Fibroblast of upper back skin (primary cell): ENCODE data around the gene MAP2K4.

Experiments used
- DNase-seq: peaks from one replicate; pipeline ENCODE4 v3.0.0-alpha.2; 2013

MAP2K4 gene

DNA sequence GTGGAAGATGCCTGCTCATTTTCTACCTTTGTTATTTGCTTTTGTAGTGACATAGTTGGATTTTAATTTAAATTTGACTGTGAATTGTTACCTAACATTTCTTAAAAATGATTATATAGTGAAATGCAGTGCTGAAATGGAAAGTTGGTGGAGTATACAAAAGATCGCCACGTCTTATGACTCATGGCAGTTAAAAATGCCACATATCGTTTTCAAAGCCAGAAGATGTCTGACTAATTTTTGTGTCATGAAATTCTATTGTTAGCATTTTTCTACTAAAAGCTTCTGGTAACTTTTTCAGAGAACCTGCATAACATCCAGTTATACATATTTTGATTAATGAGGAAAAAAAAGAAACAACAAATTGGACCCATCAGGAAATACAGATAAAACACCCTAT, 20.6 kb downstream of the MAP2K4 start:
- peak; percentile 78 for DNase-seq

DNA sequence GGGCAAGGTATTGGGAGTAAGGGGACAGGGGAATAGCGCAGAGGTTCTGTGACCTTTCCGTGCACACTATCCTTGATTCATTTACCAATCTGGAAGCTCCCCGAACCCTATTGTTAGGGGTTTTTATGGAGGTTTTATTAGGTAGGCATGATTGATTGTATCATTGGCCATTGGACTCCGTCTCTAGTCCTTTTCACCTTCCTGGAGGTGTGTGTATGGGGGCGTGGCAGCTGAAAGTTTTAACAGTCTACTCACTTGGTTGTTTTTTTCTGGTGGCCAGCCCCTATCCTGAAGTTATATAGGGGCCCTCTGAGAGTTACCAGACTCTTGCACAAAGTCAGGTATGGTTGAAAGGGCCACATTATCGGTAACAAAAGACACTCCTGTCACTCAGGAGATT, 23.0 kb downstream of the MAP2K4 start:
- DNase-seq = no peak

DNA sequence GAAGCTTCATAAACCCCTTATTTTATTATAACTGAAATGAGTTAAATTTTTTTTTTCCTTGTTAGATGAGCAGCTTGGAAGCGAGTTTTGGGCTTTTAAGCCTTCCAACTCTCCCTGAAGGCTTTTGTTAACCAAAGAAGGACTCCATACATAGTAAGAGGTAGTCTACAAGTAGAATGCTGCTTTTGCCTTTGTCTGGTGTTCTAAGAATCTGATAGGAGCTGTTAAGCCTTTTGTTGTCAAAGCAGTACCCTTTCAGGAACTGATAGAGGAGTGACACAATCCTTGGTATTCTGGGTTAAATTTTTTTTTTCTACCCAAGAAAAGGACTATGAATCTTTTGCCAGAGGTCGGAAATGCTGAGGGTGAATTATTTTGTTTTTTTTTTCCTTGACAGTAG, 26.1 kb downstream of the MAP2K4 start:
- no peak for DNase-seq

DNA sequence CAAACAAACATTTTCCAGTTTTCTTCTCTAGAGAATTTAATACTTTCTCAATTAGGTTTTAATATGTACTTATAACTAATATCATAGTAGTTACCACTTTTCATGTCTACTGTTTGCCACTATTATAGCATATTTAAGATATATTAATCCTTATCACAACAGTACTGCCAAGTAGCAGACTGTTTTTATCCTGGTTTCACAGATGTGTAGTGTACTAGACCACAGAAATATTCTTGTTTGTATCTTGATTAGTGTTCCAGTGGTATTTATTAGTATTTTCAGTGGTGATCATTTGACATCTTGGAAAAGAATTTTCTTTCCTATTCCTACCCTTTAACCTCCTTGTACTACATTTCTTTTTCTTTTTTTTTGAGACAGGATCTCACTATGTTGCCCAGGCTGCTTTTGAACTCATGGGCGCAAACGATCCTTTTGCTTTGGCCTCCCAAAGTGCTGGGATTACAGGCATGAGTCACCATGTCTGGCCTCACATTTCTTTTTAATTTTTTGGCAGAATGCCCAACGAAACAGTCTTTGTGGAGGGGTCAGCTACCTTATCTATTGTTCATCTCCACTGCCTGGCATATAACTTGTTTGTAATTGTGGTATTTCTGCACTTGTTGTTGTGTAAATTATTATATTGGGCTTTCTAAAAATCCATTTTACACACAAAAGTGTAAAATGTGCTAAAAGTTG, 27.2 kb downstream of the MAP2K4 start:
- no peak for DNase-seq

DNA sequence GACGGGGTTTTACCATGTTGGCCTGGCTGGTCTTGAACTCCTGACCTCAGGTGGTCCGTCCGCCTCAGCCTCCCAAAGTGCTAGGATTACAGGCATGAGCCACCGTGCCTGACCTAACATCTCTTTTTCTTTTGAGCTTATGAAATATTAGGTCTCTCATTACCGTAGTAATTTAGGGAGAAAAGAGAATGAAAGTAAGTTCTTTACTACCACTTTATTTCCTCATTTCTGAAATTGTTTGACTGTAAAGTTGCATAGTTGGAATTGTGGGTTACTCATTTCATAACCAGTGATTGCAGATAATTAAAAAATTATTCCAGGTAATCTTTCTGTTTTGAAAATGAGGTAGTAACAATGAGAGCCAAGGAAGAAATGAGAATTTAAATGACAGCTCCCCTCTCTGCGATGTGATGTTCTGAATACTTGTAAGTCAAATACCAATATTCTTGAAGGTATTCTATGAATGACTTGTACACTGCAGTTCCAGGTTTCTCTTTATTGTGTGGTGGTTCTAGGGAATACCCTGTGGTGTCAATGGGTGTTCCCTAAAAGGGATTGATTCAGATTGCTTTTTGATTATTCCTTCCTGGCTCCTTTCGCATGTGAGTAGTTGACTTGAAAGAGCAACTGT, 28.3 kb downstream of the MAP2K4 start:
- DNase-seq = no peak

DNA sequence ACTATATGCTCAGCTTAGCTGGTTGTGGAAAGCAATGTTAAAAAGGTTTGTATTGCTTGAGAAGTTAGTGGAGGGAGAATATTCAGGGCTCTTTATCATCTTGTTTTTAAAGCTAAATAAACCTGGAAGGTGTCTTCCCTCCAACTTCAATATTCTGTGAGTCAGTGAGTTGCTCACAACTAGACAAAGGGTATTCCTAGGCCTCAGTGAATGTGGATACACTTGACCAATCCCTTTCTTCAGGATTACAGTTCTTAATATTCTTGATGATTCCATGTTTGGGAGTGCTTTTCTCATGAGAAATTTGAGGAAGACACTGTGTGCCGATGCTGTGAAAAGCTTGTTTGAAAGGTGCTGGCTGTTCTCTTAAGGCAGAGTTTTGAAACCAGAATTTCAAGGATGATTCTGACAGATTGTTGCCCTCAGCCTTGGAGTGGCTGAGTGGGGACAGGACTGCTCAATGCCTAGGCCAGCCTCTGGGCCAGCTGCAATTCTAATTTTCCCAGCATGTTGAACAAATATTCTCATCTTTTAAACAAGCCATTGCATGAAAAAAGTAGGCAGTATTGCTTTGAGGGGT, 30.1 kb downstream of the MAP2K4 start:
- DNase-seq = no peak

DNA sequence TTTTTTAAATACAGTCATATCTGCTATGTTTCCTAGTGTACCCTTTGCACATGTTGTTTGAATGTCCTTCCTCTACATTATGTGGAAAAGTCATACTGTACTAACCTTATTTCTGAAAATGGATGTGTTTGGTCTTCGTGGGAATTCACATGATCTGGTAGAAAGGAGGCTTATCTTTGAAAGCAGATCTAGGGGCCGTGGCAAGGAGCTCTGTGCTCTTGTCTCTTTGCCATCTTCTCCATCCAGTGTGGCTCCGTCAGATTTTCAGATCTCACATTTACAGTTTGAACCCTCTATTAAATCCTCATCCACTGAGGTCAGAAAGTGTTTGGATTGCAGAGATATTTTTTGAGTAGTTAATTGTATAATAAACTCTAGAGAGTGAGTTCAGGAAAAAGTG, 32.9 kb downstream of the MAP2K4 start:
- DNase-seq = no peak

DNA sequence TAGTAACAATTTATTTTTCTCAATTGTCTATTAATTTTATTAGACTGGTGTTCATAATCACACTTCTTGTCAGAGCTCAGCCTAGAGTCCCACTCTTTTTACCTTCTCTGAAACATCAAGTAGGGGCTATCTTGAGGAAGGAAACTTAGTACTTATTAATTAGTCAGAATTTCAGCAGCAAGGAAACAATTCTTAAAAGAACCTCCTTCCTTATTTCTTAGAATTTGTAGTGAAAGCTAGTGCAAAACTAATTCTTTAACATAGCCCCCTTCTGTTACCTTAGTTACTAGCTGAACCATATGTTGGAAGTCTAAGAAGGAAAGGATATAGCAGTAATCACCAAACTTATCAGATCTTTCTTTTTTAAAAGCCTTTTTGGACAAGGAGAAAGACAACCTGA, 35.2 kb downstream of the MAP2K4 start:
- no peak for DNase-seq

DNA sequence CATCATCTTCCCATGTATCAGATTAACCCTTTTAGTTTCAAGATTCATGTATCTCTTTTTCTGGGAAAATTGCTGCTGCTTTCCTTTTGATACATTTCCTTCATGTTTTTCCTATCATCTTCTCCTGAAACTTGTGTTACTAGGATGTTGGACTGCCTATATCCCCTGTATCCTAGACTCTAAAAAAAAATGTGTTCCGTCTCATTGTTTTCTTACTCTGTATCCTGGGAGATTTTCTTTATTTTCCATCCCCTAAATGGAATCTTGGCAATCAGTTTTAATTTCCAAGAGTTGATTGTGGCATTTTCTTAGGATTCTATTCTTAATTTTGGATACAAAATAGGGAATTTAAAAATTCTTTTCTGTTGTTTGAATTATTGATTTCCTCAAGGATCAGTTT, 36.8 kb downstream of the MAP2K4 start:
- DNase-seq = no peak

DNA sequence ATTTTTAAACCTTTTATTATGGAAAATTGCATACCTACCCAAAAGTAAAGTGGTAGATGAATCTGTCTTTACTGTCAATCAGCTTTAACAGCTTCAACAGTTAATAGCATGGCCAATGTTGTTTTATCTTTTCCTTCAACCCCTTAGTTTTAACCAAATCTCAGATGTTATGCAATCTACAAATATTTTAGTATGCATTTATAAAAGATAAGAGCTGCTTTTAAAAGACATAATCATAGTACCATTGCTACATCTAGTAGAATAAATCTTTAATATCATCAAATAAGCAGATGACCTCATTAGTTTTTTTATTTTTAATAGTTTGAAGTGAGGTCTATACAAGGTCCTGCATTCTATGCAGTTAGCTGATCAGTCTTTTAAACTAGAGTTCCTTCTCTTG, 37.9 kb downstream of the MAP2K4 start:
- DNase-seq = no peak

DNA sequence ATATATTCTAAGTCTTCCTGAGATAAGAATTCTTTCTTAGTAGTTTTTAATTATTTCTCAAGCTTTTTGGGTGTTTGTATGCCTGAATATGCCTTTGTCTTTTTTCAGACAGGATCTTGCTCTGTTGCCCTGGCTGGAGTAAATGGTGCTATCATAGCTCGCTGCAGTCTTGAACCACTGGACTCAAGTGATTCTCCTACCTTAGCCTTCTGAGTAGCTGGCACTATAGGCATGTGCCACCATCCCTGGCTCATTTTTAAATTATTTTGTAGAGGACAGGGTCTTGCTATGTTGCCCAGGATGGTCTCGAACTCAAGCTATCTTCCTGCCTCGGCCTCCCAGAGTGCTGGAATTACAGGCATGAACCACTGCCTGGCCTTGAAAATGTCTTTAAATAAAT, 41.6 kb downstream of the MAP2K4 start:
- DNase-seq = no peak

DNA sequence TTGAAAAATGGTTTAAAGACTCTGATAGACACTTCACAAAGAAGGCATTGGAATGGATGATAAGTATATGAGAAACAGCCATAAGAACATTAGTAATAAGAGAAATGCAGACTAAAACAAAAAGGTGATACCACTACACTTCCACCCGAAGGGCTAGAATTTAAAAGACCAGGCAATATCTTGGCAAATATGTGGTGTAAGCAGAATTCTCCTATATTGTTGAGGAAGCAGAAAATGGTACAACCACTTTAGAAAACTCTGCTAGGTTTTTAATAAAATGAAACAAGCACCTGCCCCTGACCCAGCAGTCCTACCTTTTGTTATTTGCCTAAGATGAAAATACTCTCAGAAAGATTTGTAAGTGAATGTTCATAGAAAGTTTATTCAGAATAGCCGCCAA, 43.7 kb downstream of the MAP2K4 start:
- DNase-seq = no peak

DNA sequence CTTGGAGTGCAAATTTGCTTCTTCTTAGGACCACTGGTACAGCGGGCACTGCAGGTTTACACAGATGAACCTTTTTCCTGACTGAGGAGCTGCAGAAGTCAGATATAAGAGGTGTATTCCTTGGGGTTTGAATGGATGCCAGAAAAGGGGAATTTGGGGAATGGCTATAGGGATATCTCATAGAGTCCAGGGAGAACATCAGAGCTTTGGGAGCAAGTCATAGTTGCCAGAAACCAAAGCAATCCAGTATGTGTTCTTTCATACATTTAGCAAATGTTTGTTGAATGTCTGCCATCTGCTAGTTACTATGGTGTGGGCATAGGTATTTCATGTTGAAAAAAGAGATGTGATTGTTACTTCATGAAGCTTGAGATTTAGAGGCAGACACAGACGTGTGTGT, 46.8 kb downstream of the MAP2K4 start:
- no peak for DNase-seq

DNA sequence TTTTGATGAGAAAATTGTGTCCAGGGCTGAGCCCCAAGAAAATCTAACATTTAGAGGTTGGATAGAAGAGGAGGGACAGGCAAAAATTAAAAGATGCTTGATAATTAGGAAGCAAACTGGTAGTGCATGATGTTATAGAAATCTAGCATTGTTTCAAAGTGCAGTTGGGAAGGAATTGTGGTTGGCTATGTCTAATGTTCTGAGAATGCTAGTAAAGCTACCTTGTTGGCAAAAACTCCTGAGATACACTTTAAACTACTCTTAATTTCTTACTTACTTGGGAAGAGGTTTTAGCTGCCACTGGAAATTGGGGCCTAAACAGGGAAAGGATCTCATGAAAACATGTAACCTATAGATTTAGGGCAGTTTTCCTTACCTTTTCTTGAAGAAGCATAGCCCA, 48.3 kb downstream of the MAP2K4 start:
- no peak for DNase-seq

DNA sequence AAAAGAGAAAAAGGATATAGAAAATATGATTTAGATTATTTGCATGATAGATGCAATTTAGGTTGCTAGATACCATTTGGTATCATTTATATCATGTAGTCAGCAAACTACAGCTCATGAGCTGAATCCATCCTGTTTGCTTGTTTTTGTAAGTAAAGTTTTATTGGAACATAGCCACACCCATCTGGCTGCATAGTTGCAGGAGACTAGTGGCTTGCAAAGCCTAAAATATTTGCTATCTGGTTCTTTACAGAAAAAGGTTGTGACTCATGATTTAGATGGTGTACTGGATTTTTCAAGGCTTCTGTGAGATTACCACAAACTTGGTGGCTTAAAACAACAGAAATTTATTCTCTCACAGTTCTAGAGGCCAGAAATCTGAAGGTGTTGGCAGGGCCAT, 49.9 kb downstream of the MAP2K4 start:
- DNase-seq = peak; percentile 78

DNA sequence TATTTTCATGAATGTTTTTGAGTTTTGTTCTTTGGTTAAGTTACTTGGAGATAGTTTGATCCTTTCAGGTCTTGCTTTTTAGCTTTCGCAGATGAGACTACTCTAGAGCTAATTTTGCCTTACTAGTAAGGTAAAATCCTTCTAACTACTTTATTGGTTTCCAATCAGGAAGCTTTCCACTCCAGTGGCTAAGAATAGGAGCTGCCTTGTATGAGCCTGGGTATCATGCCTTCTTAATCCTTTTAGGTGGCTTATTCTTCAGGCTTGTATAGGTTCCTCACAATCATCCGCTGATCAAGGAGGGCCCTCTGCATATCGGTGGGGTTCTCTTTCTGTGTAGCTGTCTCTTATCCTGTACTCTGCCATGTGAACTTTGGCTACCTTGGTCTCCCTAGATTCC, 53.7 kb downstream of the MAP2K4 start:
- no peak for DNase-seq

DNA sequence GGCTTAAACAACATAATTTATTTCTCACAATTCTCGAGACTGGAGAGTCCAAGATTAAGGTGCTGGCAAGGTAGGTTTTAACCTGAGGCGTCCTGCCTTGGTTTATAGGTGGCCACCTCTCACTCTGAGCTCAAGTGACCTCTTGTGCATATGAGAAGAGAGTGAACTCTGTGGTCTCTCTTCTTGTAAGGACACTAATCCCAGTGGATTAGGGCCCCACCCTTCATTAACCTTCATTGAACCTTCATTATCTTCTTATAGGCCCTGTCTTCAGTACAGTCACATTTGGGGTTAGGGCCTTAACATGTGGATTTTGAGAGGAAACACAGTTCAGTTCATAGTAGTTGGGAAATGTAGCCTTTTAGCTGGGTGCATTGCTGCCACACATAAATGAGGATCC, 57.1 kb downstream of the MAP2K4 start:
- no peak for DNase-seq

DNA sequence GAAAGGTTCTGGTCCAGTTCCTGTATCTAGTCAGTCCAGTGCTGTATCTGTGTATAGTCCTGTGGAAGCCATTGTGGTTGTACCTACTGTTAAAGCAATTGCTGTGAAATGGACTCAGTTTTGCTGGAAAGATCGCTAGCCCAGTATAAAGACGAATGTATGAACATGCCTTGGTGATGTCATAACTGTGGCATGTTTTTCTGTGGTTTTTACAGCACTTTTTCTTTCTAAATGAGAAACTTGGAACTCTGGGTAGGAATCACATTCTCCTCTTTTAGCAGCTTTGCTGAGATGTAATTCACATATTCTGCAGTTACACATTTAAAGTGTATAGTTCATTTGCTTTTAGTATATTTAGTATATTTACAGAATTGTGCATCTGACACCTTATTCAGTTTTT, 58.1 kb downstream of the MAP2K4 start:
- peak; percentile 86 for DNase-seq

DNA sequence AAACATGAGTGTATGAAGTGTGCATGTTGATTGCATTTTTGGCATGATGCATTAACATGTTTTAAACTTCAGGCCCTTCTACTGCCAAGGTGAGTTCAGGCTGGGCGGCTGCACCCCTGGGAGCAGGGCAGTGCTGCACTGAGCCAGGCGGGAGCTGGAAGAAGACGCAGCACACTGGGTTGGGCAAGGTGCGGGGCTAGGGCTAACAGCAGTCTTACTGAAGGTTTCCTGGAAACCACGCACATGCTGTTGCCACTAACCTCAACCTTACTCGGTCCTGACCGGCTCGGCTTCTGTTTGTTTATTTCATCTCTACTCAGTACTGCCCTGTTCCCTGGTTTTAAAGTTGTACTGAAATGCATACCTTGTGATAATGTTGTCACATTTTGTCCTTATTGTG, 61.0 kb downstream of the MAP2K4 start:
- DNase-seq = no peak

DNA sequence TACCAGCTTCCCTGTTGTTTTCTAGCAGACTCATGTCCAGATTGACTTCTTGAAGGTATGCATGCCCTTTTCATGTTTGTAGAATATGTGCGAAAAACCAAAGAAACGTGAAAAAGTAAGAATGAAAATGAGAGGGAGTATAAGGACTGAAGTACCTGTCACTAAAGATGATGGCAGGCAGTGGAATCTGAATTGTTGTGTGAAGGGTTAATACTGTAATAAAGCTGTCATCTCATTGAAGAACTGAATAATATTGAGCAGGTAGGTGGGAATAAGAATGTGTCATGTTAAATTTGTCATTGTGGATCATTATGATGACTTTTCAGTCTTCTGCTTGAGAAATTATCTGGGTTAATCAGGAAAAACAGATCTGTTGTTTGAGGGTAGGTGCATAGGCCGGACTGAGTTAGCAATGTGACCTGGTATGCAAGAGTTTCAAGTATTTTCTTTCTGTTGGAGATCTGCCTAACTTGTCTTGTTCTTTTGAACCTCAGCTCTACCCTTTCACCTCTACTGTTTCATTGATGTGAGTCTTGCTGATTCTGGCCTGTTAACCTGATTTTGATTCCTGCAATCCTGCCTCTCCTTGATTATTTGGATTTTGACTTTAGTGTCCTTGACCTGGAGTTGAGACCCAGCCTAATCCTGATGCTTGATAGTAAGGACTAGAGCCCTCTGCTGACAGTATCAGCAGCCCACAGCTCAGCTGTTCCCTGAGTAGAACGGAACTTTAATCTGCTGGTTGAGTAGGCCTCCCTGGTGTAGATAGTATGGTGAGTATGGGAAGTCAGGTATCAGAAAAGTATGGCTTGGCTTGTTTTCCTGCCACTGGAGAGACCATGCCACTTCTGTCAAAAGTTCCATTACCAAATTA, 64.6 kb downstream of the MAP2K4 start:
- DNase-seq = no peak

DNA sequence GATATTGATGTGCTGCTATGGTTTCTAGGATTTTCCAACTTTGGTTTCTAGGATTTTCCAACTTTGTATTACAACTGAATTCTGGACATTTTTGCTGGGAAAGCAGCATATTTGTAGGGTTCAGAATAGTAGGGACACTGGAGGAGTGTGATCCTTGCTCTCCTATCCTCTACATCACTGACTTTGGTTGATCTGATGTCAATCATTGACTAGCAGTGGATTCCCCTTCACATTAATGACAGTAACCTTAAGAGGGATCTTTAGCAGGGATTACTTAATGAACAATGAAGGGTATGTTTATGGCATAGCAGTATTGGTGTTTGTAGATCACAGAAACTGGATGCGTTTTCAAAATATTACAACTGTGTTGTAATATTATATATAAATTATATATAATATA, 67.4 kb downstream of the MAP2K4 start:
- DNase-seq = no peak

DNA sequence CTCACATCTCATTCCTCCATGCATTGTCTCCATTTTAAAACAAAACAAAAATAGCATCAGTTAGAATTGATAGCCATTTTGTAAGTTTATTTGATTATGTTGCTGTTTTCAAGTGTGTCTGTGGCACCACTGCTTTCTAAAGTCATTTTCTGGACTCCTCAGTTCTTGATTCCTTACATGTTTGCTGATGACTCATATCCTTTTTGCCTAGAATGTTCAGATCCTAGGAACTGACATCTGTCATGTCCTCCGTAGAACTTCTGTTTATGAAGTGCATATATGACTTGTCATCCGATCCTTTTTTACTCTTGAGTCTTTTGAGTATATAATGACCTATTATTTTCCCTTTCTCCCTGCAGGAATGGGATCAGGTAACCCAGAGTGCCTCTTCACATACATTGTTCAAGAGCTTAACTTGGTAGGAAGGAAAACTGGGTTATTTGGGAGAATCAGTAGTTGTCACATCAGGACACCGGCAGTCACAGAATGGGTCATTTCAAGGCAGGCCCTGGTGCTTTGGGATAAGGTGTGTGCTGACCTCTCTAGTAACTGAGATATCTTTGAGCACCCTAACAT, 69.2 kb downstream of the MAP2K4 start:
- peak; percentile 72 for DNase-seq

DNA sequence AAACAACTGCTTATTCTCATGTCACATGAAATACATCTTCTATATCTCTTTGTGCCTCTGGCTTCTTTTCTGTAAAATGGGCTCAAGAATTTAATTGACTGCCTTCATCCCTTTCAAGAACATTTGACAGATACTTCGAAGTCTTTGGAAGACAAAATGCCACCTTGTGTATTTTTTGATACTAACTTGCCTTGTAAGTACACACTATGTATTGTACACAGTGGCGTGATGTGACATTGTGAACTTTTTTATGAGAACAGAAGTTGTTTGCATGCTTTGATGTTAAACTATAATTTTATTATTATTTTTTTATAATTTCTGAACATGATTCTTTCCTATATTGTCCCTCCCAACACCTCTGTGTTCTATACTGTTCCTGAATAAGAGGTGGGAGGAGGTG, 73.7 kb downstream of the MAP2K4 start:
- no peak for DNase-seq
